Panc1 (cell line): ENCODE measurements around the gene MIER2.

ENCODE experiments used
- CTCF ChIP-seq: fragments of 450-650 bp; IDR thresholded peaks from 2 replicates; pipeline ENCODE4 v1.5.1; 2017; ENCODE audit warnings: mild to moderate bottlenecking
- POLR2AphosphoS5 ChIP-seq: IDR thresholded peaks from 2 replicates; pipeline ENCODE4 v1.6.1; 2012; ENCODE audit warnings: mild to moderate bottlenecking, low read depth, low read length, moderate library complexity
- REST ChIP-seq, 2 experiments: IDR thresholded peaks; 2 replicates each; pipeline ENCODE4 v1.6.1; 2011 to 2012; ENCODE audit warnings: low read depth in 2 of 2, control low read depth in 1 of 2, low read length in 1 of 2, mild to moderate bottlenecking in 1 of 2, moderate library complexity in 1 of 2; ENCODE audit not compliant: insufficient read depth in 1 of 2
- SIN3A ChIP-seq: IDR thresholded peaks from 2 replicates; pipeline ENCODE4 v1.6.1; 2012; ENCODE audit warnings: low read depth, mild to moderate bottlenecking, low read length, moderate library complexity, borderline replicate concordance; ENCODE audit not compliant: insufficient read depth
- TCF7L2 ChIP-seq: IDR thresholded peaks from 2 replicates; pipeline ENCODE4 v1.6.1; 2011; ENCODE audit warnings: mild to moderate bottlenecking, low read depth, low read length, inconsistent platforms

DNA sequence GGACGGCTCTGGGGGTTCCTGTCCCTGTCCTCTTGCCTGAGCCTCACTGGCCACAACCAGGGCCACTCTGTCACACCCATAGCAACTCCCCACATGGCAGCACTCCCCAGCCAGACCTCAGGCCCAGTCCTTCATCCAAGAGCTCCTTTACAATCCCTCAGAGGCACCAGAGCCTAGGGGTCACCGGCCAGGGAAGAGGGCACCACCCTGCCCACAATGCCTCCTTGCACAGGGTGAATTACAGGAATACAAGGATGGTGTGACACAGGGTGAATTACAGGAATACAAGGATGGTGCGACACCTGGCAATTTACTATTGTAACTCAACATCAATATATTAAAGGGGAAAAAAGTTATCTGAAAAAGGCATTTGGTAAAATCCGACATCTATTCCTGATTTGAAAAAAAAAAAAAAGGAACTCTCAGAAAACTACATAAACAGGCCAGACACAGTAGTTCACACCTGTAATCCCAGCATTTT is 16.5 kb downstream of the MIER2 start:
- TF ChIP-seq CTCF: no peak
- no peak for TF ChIP-seq SIN3A
- no peak for TF ChIP-seq TCF7L2
- no peak for TF ChIP-seq REST (IDR thresholded peaks at IDR 0.05; ENCODE audit: insufficient read depth in 1 of 2, low read depth in 2 of 2, low read length in 1 of 2)
- no peak for TF ChIP-seq POLR2AphosphoS5
